GM12878 (cell line): ENCODE results near the gene LDLRAD4. TPM values are rescaled to one million over a fixed set of nuclear protein-coding genes. Genes with fewer than 3 reads are reported as not detected.

Experiments used
- ATAC-seq: fragments of 200-7000 bp; cut with Tn5 transposase; 3 replicates; pipeline ENCODE4 v1.9.1; 2020; ENCODE audit warnings: mild to moderate bottlenecking, moderate library complexity
- BruUV-seq: library from RNA; stranded (reverse); fragments of 400-500 nt; replicated peaks from 2 replicates; lab custom pipeline; 2021; lab: Mats Ljungman, UMichigan
- CTCF ChIA-PET: fragments of 300-600 bp; sonication (Branson Sonifier 250); formaldehyde crosslinking; extraction: SDS; loops from one replicate; lab custom pipeline; 2021; ENCODE audit warnings: inconsistent platforms; lab: Yijun Ruan, JAX
- POLR2A ChIA-PET: fragments of 350-600 bp; formaldehyde crosslinking; extraction: SDS; loops from one replicate; lab custom pipeline; 2021; ENCODE audit warnings: inconsistent platforms; lab: Charles Lee
- RAD21 ChIA-PET: fragments of 300-600 bp; sonication (Branson Sonifier 250); formaldehyde crosslinking; loops from one replicate; lab custom pipeline; 2023; ENCODE audit warnings: antibody characterized with exemption; ENCODE audit not compliant: unreplicated experiment; lab: Charles Lee
- SMC1A ChIA-PET: fragments of 300-600 bp; sonication (Branson Sonifier 250); formaldehyde crosslinking; loops from one replicate; lab custom pipeline; 2023; ENCODE audit not compliant: unreplicated experiment, uncharacterized antibody; lab: Charles Lee
- DNase-seq: peaks from one replicate; pipeline ENCODE4 v3.0.0-alpha.2; 2011; ENCODE audit warnings: low read depth, low spot score
- FAIRE-seq: peaks from 3 replicates; lab custom pipeline; 2011; peaks lifted over from hg19 to GRCh38; lab: Jason Lieb, UNC
- H2AFZ ChIP-seq: 2 replicates; pipeline ENCODE4 v1.6.0; 2011; ENCODE audit warnings: low read depth, low read length, control low read depth; ENCODE audit not compliant: control insufficient read depth
- H3K27ac ChIP-seq: 2 replicates; pipeline ENCODE4 v1.5.1; 2011; ENCODE audit warnings: control low read depth; ENCODE audit not compliant: control insufficient read depth, insufficient read depth
- H3K27me3 ChIP-seq, 2 experiments: replicated peaks in 1 of 2; 2 replicates each; pipeline versions ENCODE4 v1.6.0 to v1.6.1; 2011; ENCODE audit warnings: low read length in 1 of 2; ENCODE audit not compliant: control insufficient read depth in 2 of 2, insufficient read depth in 2 of 2
- H3K36me3 ChIP-seq, 2 experiments: 2 replicates each; pipeline ENCODE4 v1.5.1; 2011; ENCODE audit warnings: low read length in 1 of 2; ENCODE audit not compliant: control insufficient read depth in 2 of 2, insufficient read depth in 2 of 2
- H3K4me1 ChIP-seq: 2 replicates; pipeline ENCODE4 v1.6.1; 2011; ENCODE audit warnings: mild to moderate bottlenecking, low read length, moderate library complexity, mixed read lengths; ENCODE audit not compliant: control insufficient read depth, insufficient read depth
- H3K4me2 ChIP-seq: 2 replicates; pipeline ENCODE4 v1.6.0; 2011; ENCODE audit warnings: control low read depth; ENCODE audit not compliant: control insufficient read depth, insufficient read depth
- H3K4me3 ChIP-seq: fragments of 200-600 bp; sonication (generic); 2 replicates; pipeline ENCODE4 v1.5.1; 2016
- H3K79me2 ChIP-seq: 2 replicates; pipeline ENCODE4 v1.6.0; 2011; ENCODE audit warnings: low read length; ENCODE audit not compliant: control insufficient read depth, insufficient read depth
- H3K9ac ChIP-seq: 2 replicates; pipeline ENCODE4 v1.8.0; 2011; ENCODE audit warnings: low read length, control low read depth, mixed read lengths; ENCODE audit not compliant: control insufficient read depth, insufficient read depth
- H3K9me3 ChIP-seq: replicated peaks from 3 replicates; pipeline ENCODE4 v1.5.1; 2011; ENCODE audit warnings: mild to moderate bottlenecking, low read length; ENCODE audit not compliant: control insufficient read depth, insufficient read depth
- H4K20me1 ChIP-seq: 2 replicates; pipeline ENCODE4 v1.6.0; 2011; ENCODE audit not compliant: control insufficient read depth, insufficient read depth
- ATF7 ChIP-seq: fragments of 450-650 bp; IDR thresholded peaks from 2 replicates; pipeline ENCODE4 v1.6.1; 2016; ENCODE audit warnings: low read depth, mild to moderate bottlenecking
- EZH2 ChIP-seq: IDR thresholded peaks from 2 replicates; pipeline ENCODE4 v1.6.1; 2012; ENCODE audit warnings: low read depth, mild to moderate bottlenecking, control low read depth, inconsistent platforms, low read length, borderline replicate concordance; ENCODE audit not compliant: control insufficient read depth
- FOXM1 ChIP-seq: IDR thresholded peaks from 2 replicates; pipeline ENCODE4 v1.6.1; 2012; ENCODE audit warnings: low read depth, mild to moderate bottlenecking, inconsistent platforms, low read length, moderate library complexity
- HDAC2 ChIP-seq: fragments of 200-600 bp; sonication (generic); IDR thresholded peaks from 2 replicates; pipeline ENCODE4 v1.6.1; 2017
- IKZF1 ChIP-seq: fragments of 450-650 bp; conservative IDR thresholded peaks from 2 replicates; pipeline ENCODE4 v1.6.1; 2017; ENCODE audit warnings: antibody characterized with exemption, mild to moderate bottlenecking
- JUNB ChIP-seq: IDR thresholded peaks from 2 replicates; pipeline ENCODE4 v1.6.1; 2016; ENCODE audit warnings: antibody characterized with exemption, mild to moderate bottlenecking
- KAT2A ChIP-seq: conservative IDR thresholded peaks from 2 replicates; pipeline ENCODE4 v1.6.1; 2011; ENCODE audit warnings: low read depth, low read length; ENCODE audit not compliant: control insufficient read depth
- KLF5 ChIP-seq: fragments of 450-650 bp; IDR thresholded peaks from 2 replicates; pipeline ENCODE4 v1.6.1; 2014; ENCODE audit warnings: mild to moderate bottlenecking; ENCODE audit not compliant: partially characterized antibody
- LARP7 ChIP-seq: fragments of 450-650 bp; IDR thresholded peaks from 2 replicates; pipeline ENCODE4 v1.6.1; 2017; ENCODE audit warnings: mild to moderate bottlenecking
- MTA2 ChIP-seq: fragments of 450-650 bp; IDR thresholded peaks from 2 replicates; pipeline ENCODE4 v1.6.1; 2016; ENCODE audit warnings: low read depth, mild to moderate bottlenecking, moderate library complexity
- MYB ChIP-seq: fragments of 150-350 bp; IDR thresholded peaks from 2 replicates; pipeline ENCODE4 v1.6.1; 2014; ENCODE audit warnings: mild to moderate bottlenecking, low read depth, low read length, borderline replicate concordance
- NBN ChIP-seq: fragments of 450-650 bp; IDR thresholded peaks from 2 replicates; pipeline ENCODE4 v1.6.1; 2016
- NFIC ChIP-seq: IDR thresholded peaks from 2 replicates; pipeline ENCODE4 v1.6.1; 2012; ENCODE audit warnings: low read depth, mild to moderate bottlenecking, inconsistent platforms, low read length, moderate library complexity
- NFXL1 ChIP-seq: fragments of 450-650 bp; IDR thresholded peaks from 2 replicates; pipeline ENCODE4 v1.6.1; 2017; ENCODE audit warnings: antibody characterized with exemption, mild to moderate bottlenecking, borderline replicate concordance
- NFYA ChIP-seq: IDR thresholded peaks from 2 replicates; pipeline ENCODE4 v1.6.1; 2011; ENCODE audit warnings: low read depth, mild to moderate bottlenecking, low read length, improper control_type of control experiment, borderline replicate concordance
- POLR2AphosphoS5 ChIP-seq: IDR thresholded peaks from 2 replicates; pipeline ENCODE4 v1.6.1; 2011; ENCODE audit warnings: mild to moderate bottlenecking, low read length, inconsistent platforms
- RBBP5 ChIP-seq: fragments of 200-600 bp; sonication (generic); conservative IDR thresholded peaks from 2 replicates; pipeline ENCODE4 v1.6.1; 2016
- RELA ChIP-seq: fragments of 450-650 bp; IDR thresholded peaks from 2 replicates; pipeline ENCODE4 v1.8.0; 2014; ENCODE audit warnings: borderline replicate concordance; ENCODE audit not compliant: partially characterized antibody
- RFX5 ChIP-seq: IDR thresholded peaks from 2 replicates; pipeline ENCODE4 v1.6.1; 2011; ENCODE audit warnings: low read depth, low read length, improper control_type of control experiment
- SMARCA5 ChIP-seq: fragments of 450-650 bp; IDR thresholded peaks from 2 replicates; pipeline ENCODE4 v1.6.1; 2017; ENCODE audit warnings: mild to moderate bottlenecking
- SMC3 ChIP-seq: IDR thresholded peaks from 2 replicates; pipeline ENCODE4 v1.6.1; 2011; ENCODE audit warnings: low read length, improper control_type of control experiment, borderline replicate concordance
- SP1 ChIP-seq: IDR thresholded peaks from one replicate; pipeline ENCODE4 v1.6.1; 2011; ENCODE audit warnings: low read depth, low read length
- TAF1 ChIP-seq: IDR thresholded peaks from 2 replicates; pipeline ENCODE4 v1.6.1; 2011; ENCODE audit warnings: mild to moderate bottlenecking, low read depth, low read length, borderline replicate concordance
- TARDBP ChIP-seq: IDR thresholded peaks from 2 replicates; pipeline ENCODE4 v1.6.1; 2016; ENCODE audit warnings: borderline replicate concordance
- TCF12 ChIP-seq: IDR thresholded peaks from 2 replicates; pipeline ENCODE4 v1.6.1; 2011; ENCODE audit warnings: low read depth, mild to moderate bottlenecking, low read length
- ZBTB11 ChIP-seq: fragments of 450-650 bp; formaldehyde crosslinking; IDR thresholded peaks from 2 replicates; pipeline ENCODE4 v1.5.0; 2022; ENCODE audit warnings: mild to moderate bottlenecking, missing genetic modification characterization
- ZNF24 ChIP-seq: fragments of 450-650 bp; IDR thresholded peaks from 2 replicates; pipeline ENCODE4 v1.6.1; 2017; ENCODE audit warnings: antibody characterized with exemption, mild to moderate bottlenecking
- in situ Hi-C: fragments of 300-500 bp; cut with MboI; formaldehyde crosslinking; loops from 9 replicates; pipeline ENCODE4 v1.14.3; 2018; ENCODE audit warnings: mixed read lengths
- intact Hi-C: fragments of 100-400 bp; cut with micrococcal nuclease; formaldehyde crosslinking; loops from one replicate; pipeline ENCODE4 v1.14.2; 2022; ENCODE audit not compliant: unreplicated experiment
- polyA plus RNA-seq, 11 experiments: library from polyadenylated mRNA; depleted of rRNA in 4 of 11; unstranded in 6 of 11; stranded (reverse) in 5 of 11; fragments of >200 nt; fragmentation: Nextera tagmentation in 4 of 11; fragmentation: Illumina TruSeq in 1 of 11; extraction: Ambion mirVana in 4 of 11; extraction: Trizol in 1 of 11; gene quantifications; 1 replicate in 1 of 11; 2 replicates in 10 of 11; pipeline versions ENCODE4 v1.2.1 to v1.2.3, GENCODE V29; 2011 to 2016; ENCODE audit warnings: inconsistent platforms in 2 of 11, missing spikeins in 2 of 11, low read depth in 1 of 11
- total RNA-seq, 4 experiments: library from RNA; depleted of rRNA in 3 of 4; stranded (reverse); fragments of >200 nt in 3 of 4; fragmentation: Illumina TruSeq in 1 of 4; extraction: Trizol in 1 of 4; gene quantifications; 2 replicates each; pipeline versions ENCODE4 v1.2.1 to v1.2.3, GENCODE V29; 2013 to 2021

LDLRAD4 gene
- total and polyA plus RNA-seq, 10 of the 15 experiments (the other 5 are each of a cell fraction or from before 2014, with no cell fraction given) = 2.7 to 16.8 (median 11.2) TPM

- H3K4me2 ChIP-seq = no peak overlapping the region
- 0 out of 2 replicates have a peak, but pooled peaks cover 3% of the 10 kb centered on the region for H3K4me1 ChIP-seq
- FAIRE-seq = no peak
- no peaks in the 10 kb centered on the region for H3K79me2 ChIP-seq
- RAD21 ChIA-PET = interaction anchor here (0.6 to 1.1 kb wide), 2 partner anchors 9 to 15 kb away, joined by 3 to 4 read pairs; no protein-coding TSS in a partner anchor
- H3K27ac ChIP-seq = no peak overlapping the region
- H3K9ac ChIP-seq = no peak overlapping the region
- H3K9me3 ChIP-seq = peaks cover 30% of the 10 kb centered on the region
- no TSS peak for BruUV-seq
- no peaks in the 10 kb centered on the region for H3K27me3 ChIP-seq
- no peak overlapping the region for H3K4me3 ChIP-seq
- POLR2A ChIA-PET = interaction anchor here (1.2 kb wide), 1 partner anchor 16 kb away, joined by 3 read pairs; no protein-coding TSS in a partner anchor
- ATAC-seq = no peak
- in situ Hi-C loops (no loop called here), intact Hi-C loops (no loop called here)
- no peaks in the 10 kb centered on the region for H3K36me3 ChIP-seq
- H2AFZ ChIP-seq = no peak overlapping the region
- SMC1A ChIA-PET = interaction anchor here (1.1 to 4.4 kb wide), 4 partner anchors 11 to 35 kb away, joined by 3 to 35 read pairs (median 8); no protein-coding TSS in a partner anchor
- CTCF ChIA-PET = interaction anchor here (1.0 to 1.4 kb wide), 3 partner anchors 9 to 38 kb away, joined by 3 to 5 read pairs (median 4); no protein-coding TSS in a partner anchor
- no peaks in the 10 kb centered on the region for H4K20me1 ChIP-seq
- DNase-seq = no peak
- TF ChIP-seq RELA (no peak), KLF5 (peak; percentile 95), SP1 (no peak), LARP7 (no peak), MTA2 (no peak), TCF12 (no peak), NFYA (no peak), POLR2AphosphoS5 (no peak), FOXM1 (no peak), NFXL1 (no peak), HDAC2 (no peak), NFIC (no peak), TAF1 (no peak), MYB (no peak), ZNF24 (no peak), TARDBP (no peak), KAT2A (no peak), SMARCA5 (no peak), ZBTB11 (CRISPR knock-in tag) (no peak), RFX5 (no peak), RBBP5 (no peak), IKZF1 (no peak), SMC3 (peak; percentile 5; the same call in 1 of the 2 replicates), ATF7 (peak; percentile 66), NBN (peak; percentile 70), EZH2 (no peak), JUNB (peak; percentile 32)
Observed at GRCh38 chr18:13597068-13597467, 378.5 kb downstream of the LDLRAD4 start.
